ENCODE measurements around the gene ACOT11. TPM values are rescaled to one million over a fixed set of nuclear protein-coding genes. Genes with fewer than 3 reads are reported as not detected.

ACOT11 gene
- total and polyA plus RNA-seq, 3 experiments from 2014 or later: 0.09 to 0.58 (median 0.37) TPM

GRCh38 chr1:54607821-54608565 lies 60.0 kb downstream of the ACOT11 start:
- Histone ChIP-seq H3K27me3 (ENCODE audit: insufficient read depth, low read length, poor library complexity, severe bottlenecking) (no peaks in the 10 kb centered on the region), H3K4me3 (ENCODE audit: low read length) (no peak overlapping the region), H3K4me1 (ENCODE audit: insufficient read depth, low read length) (peaks cover 10% of the 10 kb centered on the region), H3K27ac (ENCODE audit: low read depth, low read length) (no peak overlapping the region), H3K9me3 (ENCODE audit: low read length) (no peaks in the 10 kb centered on the region), H3K36me3 (ENCODE audit: insufficient read depth, low read length) (no peaks in the 10 kb centered on the region)
- Mint-ChIP-seq H3K27ac (peak overlapping the region in 1 of 8 donors; percentile 72), H3K27me3 (peaks cover 3 to 5% of the 10 kb centered on the region in 2 donors), H3K4me3 (no peak overlapping the region), H3K9me3 (no peaks in the 10 kb centered on the region), H3K4me1 (peaks cover 10 to 15% (median 10%) of the 10 kb centered on the region in 3 donors), H3K36me3 (no peaks in the 10 kb centered on the region)
- POLR2A ChIA-PET: no interaction called here
- DNase-seq: no peak
- CTCF ChIA-PET: no interaction called here

GRCh38 chr1:54608566-54609230 lies 60.7 kb downstream of the ACOT11 start:
- H3K9me3 ChIP-seq (ENCODE audit: low read length): no peaks in the 10 kb centered on the region
- H3K27ac ChIP-seq (ENCODE audit: low read depth, low read length): no peak overlapping the region
- Mint-ChIP-seq H3K4me3 (no peak overlapping the region), H3K9me3 (no peaks in the 10 kb centered on the region), H3K27me3 (peaks cover 3 to 5% of the 10 kb centered on the region in 2 donors), H3K27ac (no peak overlapping the region), H3K36me3 (no peaks in the 10 kb centered on the region), H3K4me1 (peaks cover 10 to 15% (median 10%) of the 10 kb centered on the region in 3 donors)
- CTCF ChIA-PET: no interaction called here
- no peaks in the 10 kb centered on the region for H3K27me3 ChIP-seq (ENCODE audit: insufficient read depth, low read length, poor library complexity, severe bottlenecking)
- POLR2A ChIA-PET: no interaction called here
- peaks cover 10% of the 10 kb centered on the region for H3K4me1 ChIP-seq (ENCODE audit: insufficient read depth, low read length)
- no peak overlapping the region for H3K4me3 ChIP-seq (ENCODE audit: low read length)
- no peak for DNase-seq
- no peaks in the 10 kb centered on the region for H3K36me3 ChIP-seq (ENCODE audit: insufficient read depth, low read length)

GRCh38 chr1:54609301-54609921 lies 61.4 kb downstream of the ACOT11 start:
- CTCF ChIA-PET: no interaction called here
- H3K4me1 ChIP-seq (ENCODE audit: insufficient read depth, low read length): peaks cover 8% of the 10 kb centered on the region
- DNase-seq: no peak
- Mint-ChIP-seq H3K4me3 (no peak overlapping the region), H3K36me3 (no peaks in the 10 kb centered on the region), H3K9me3 (no peaks in the 10 kb centered on the region), H3K4me1 (peaks cover 6 to 11% (median 7%) of the 10 kb centered on the region in 3 donors), H3K27me3 (peaks cover 3 to 5% of the 10 kb centered on the region in 2 donors), H3K27ac (no peak overlapping the region)
- H3K36me3 ChIP-seq (ENCODE audit: insufficient read depth, low read length): no peaks in the 10 kb centered on the region
- H3K4me3 ChIP-seq (ENCODE audit: low read length): no peak overlapping the region
- no peak overlapping the region for H3K27ac ChIP-seq (ENCODE audit: low read depth, low read length)
- no peaks in the 10 kb centered on the region for H3K9me3 ChIP-seq (ENCODE audit: low read length)
- POLR2A ChIA-PET: no interaction called here
- no peaks in the 10 kb centered on the region for H3K27me3 ChIP-seq (ENCODE audit: insufficient read depth, low read length, poor library complexity, severe bottlenecking)

GRCh38 chr1:54610048-54610447 lies 62.0 kb downstream of the ACOT11 start:
- Mint-ChIP-seq H3K36me3 (no peaks in the 10 kb centered on the region), H3K27me3 (peaks cover 3 to 5% of the 10 kb centered on the region in 2 donors), H3K27ac (no peak overlapping the region), H3K4me3 (peak overlapping the region in 1 of 7 donors; percentile 59), H3K9me3 (no peaks in the 10 kb centered on the region), H3K4me1 (peaks cover 0 to 5% (median under 1%) of the 10 kb centered on the region in 3 donors)
- no peak overlapping the region for H3K27ac ChIP-seq (ENCODE audit: low read depth, low read length)
- H3K4me3 ChIP-seq (ENCODE audit: low read length): no peak overlapping the region
- no peaks in the 10 kb centered on the region for H3K36me3 ChIP-seq (ENCODE audit: insufficient read depth, low read length)
- ChIA-PET CTCF (interaction anchor here (1.7 kb wide), 1 partner anchor 11 kb away, joined by 4 read pairs; no protein-coding TSS in a partner anchor), POLR2A (no interaction called here)
- H3K27me3 ChIP-seq (ENCODE audit: insufficient read depth, low read length, poor library complexity, severe bottlenecking): no peaks in the 10 kb centered on the region
- peaks cover 2% of the 10 kb centered on the region for H3K4me1 ChIP-seq (ENCODE audit: insufficient read depth, low read length)
- DNase-seq: no peak
- H3K9me3 ChIP-seq (ENCODE audit: low read length): no peaks in the 10 kb centered on the region

- H3K4me1 Mint-ChIP-seq: no peaks in the 10 kb centered on the region
- H3K27me3 Mint-ChIP-seq: peaks cover 5 to 7% of the 10 kb centered on the region in 2 donors
These were observed 62.9 kb downstream of the ACOT11 start for GRCh38 chr1:54610601-54611580.

GRCh38 chr1:54611621-54612020 lies 63.6 kb downstream of the ACOT11 start:
- Histone ChIP-seq H3K27me3 (ENCODE audit: insufficient read depth, low read length, poor library complexity, severe bottlenecking) (no peaks in the 10 kb centered on the region), H3K27ac (ENCODE audit: low read depth, low read length) (no peak overlapping the region), H3K9me3 (ENCODE audit: low read length) (no peaks in the 10 kb centered on the region), H3K4me1 (ENCODE audit: insufficient read depth, low read length) (no peaks in the 10 kb centered on the region), H3K36me3 (ENCODE audit: insufficient read depth, low read length) (no peaks in the 10 kb centered on the region), H3K4me3 (ENCODE audit: low read length) (no peak overlapping the region)
- Mint-ChIP-seq H3K36me3 (no peaks in the 10 kb centered on the region), H3K9me3 (no peaks in the 10 kb centered on the region), H3K4me3 (no peak overlapping the region), H3K4me1 (no peaks in the 10 kb centered on the region), H3K27ac (no peak overlapping the region), H3K27me3 (peaks cover 5 to 7% of the 10 kb centered on the region in 2 donors)
- POLR2A ChIA-PET: no interaction called here
- no peak for DNase-seq
- CTCF ChIA-PET: interaction anchor here (1.7 kb wide), 1 partner anchor 10 kb away, joined by 4 read pairs; no protein-coding TSS in a partner anchor

More at GRCh38 chr1:54610601-54611580, 62.9 kb downstream of the ACOT11 start:
- ChIA-PET POLR2A (no interaction called here), CTCF (interaction anchor here (0.6 to 1.7 kb wide), 2 partner anchors 11 to 49 kb away, joined by 3 to 4 read pairs; no protein-coding TSS in a partner anchor)
- Mint-ChIP-seq H3K4me3 (no peak overlapping the region), H3K27ac (peak overlapping the region in 1 of 8 donors; percentile 17), H3K36me3 (no peaks in the 10 kb centered on the region), H3K9me3 (no peaks in the 10 kb centered on the region)
- Histone ChIP-seq H3K27me3 (ENCODE audit: insufficient read depth, low read length, poor library complexity, severe bottlenecking) (no peaks in the 10 kb centered on the region), H3K9me3 (ENCODE audit: low read length) (no peaks in the 10 kb centered on the region), H3K27ac (ENCODE audit: low read depth, low read length) (no peak overlapping the region), H3K4me3 (ENCODE audit: low read length) (no peak overlapping the region), H3K4me1 (ENCODE audit: insufficient read depth, low read length) (no peaks in the 10 kb centered on the region), H3K36me3 (ENCODE audit: insufficient read depth, low read length) (no peaks in the 10 kb centered on the region)
- DNase-seq: no peak

- Histone ChIP-seq H3K27ac (ENCODE audit: low read depth, low read length) (no peak overlapping the region), H3K9me3 (ENCODE audit: low read length) (no peaks in the 10 kb centered on the region), H3K4me3 (ENCODE audit: low read length) (no peak overlapping the region), H3K27me3 (ENCODE audit: insufficient read depth, low read length, poor library complexity, severe bottlenecking) (peaks cover under 1% of the 10 kb centered on the region), H3K36me3 (ENCODE audit: insufficient read depth, low read length) (no peaks in the 10 kb centered on the region), H3K4me1 (ENCODE audit: insufficient read depth, low read length) (no peaks in the 10 kb centered on the region)
- Mint-ChIP-seq H3K27ac (no peak overlapping the region), H3K27me3 (peaks cover 8 to 12% of the 10 kb centered on the region in 2 donors), H3K9me3 (no peaks in the 10 kb centered on the region), H3K4me1 (no peaks in the 10 kb centered on the region), H3K36me3 (no peaks in the 10 kb centered on the region), H3K4me3 (no peak overlapping the region)
- ChIA-PET POLR2A (no interaction called here), CTCF (no interaction called here)
- no peak for DNase-seq
These were observed 66.0 kb downstream of the ACOT11 start for GRCh38 chr1:54614024-54614423.
